ENCODE data around the gene EML2.

GRCh38 chr19:45674946-45675345, 35.7 kb upstream of the EML2 start:
- TF ChIP-seq, protein P1, sequence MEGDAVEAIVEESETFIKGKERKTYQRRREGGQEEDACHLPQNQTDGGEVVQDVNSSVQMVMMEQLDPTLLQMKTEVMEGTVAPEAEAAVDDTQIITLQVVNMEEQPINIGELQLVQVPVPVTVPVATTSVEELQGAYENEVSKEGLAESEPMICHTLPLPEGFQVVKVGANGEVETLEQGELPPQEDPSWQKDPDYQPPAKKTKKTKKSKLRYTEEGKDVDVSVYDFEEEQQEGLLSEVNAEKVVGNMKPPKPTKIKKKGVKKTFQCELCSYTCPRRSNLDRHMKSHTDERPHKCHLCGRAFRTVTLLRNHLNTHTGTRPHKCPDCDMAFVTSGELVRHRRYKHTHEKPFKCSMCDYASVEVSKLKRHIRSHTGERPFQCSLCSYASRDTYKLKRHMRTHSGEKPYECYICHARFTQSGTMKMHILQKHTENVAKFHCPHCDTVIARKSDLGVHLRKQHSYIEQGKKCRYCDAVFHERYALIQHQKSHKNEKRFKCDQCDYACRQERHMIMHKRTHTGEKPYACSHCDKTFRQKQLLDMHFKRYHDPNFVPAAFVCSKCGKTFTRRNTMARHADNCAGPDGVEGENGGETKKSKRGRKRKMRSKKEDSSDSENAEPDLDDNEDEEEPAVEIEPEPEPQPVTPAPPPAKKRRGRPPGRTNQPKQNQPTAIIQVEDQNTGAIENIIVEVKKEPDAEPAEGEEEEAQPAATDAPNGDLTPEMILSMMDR (IDR thresholded peaks at IDR 0.05; ENCODE audit: borderline replicate concordance, extremely low read depth, low read length, poor library complexity, severe bottlenecking), result no peak
- no peak for TF ChIP-seq EZH2 (IDR thresholded peaks at IDR 0.05; ENCODE audit: borderline replicate concordance, low read depth, low read length, severe bottlenecking)
